HepG2 (cell line): ENCODE measurements around the gene KRTAP1-3. TPM values are rescaled to one million over a fixed set of nuclear protein-coding genes. Genes with fewer than 3 reads are reported as not detected.

ENCODE experiments used
- ATAC-seq: fragments of 200-7000 bp; cut with Tn5 transposase; 3 replicates; pipeline ENCODE4 v1.9.1; 2020; ENCODE audit warnings: mild to moderate bottlenecking, moderate library complexity
- BruUV-seq: library from RNA; stranded (reverse); fragments of 400-500 nt; replicated peaks from 2 replicates; lab custom pipeline; 2021; lab: Mats Ljungman, UMichigan
- CTCF ChIA-PET: fragments of 300-600 bp; formaldehyde crosslinking; extraction: SDS; loops from one replicate; lab custom pipeline; 2021; ENCODE audit warnings: low total read pairs, inconsistent platforms, low intra/inter-chr PET ratio; lab: Yijun Ruan, JAX
- POLR2A ChIA-PET: fragments of 350-600 bp; sonication (Branson Sonifier 250); formaldehyde crosslinking; loops from one replicate; lab custom pipeline; 2020; ENCODE audit warnings: antibody characterized with exemption, inconsistent platforms; lab: Yijun Ruan, JAX
- DNase-seq: peaks from one replicate; pipeline ENCODE4 v3.0.0-alpha.2; 2015; ENCODE audit warnings: low spot score
- FAIRE-seq: peaks from 3 replicates; lab custom pipeline; 2011; peaks lifted over from hg19 to GRCh38; lab: Jason Lieb, UNC
- H2AFZ ChIP-seq: one replicate; pipeline ENCODE4 v1.6.1; 2011; ENCODE audit warnings: low read length, inconsistent platforms
- H3K27ac ChIP-seq: fragments of 300-600 bp; 3 replicates; pipeline ENCODE4 v1.8.0; 2011; ENCODE audit warnings: mixed run types, mild to moderate bottlenecking, mixed read lengths, low read length, inconsistent platforms; ENCODE audit not compliant: insufficient read depth; ENCODE audit errors: extremely low read length
- H3K27me3 ChIP-seq, 2 experiments: fragments of 200-600 bp in 1 of 2; 2 replicates in 1 of 2; 3 replicates in 1 of 2; pipeline versions ENCODE4 v1.6.0 to v1.8.0; 2011; ENCODE audit warnings: low read length in 2 of 2, mild to moderate bottlenecking in 2 of 2, moderate library complexity in 2 of 2, inconsistent platforms in 1 of 2; ENCODE audit not compliant: insufficient read depth in 2 of 2, control insufficient read depth in 1 of 2
- H3K36me3 ChIP-seq, 2 experiments: fragments of 200-600 bp in 1 of 2; replicated peaks in 1 of 2; 2 replicates in 1 of 2; 3 replicates in 1 of 2; pipeline versions ENCODE4 v1.5.1 to v1.8.0; 2011; ENCODE audit warnings: low read length in 2 of 2, inconsistent platforms in 1 of 2; ENCODE audit not compliant: insufficient read depth in 2 of 2, control insufficient read depth in 1 of 2
- H3K4me1 ChIP-seq: 2 replicates; pipeline ENCODE4 v1.5.1; 2012; ENCODE audit warnings: low read length, inconsistent platforms; ENCODE audit not compliant: insufficient read depth
- H3K4me2 ChIP-seq: 2 replicates; pipeline ENCODE4 v1.6.0; 2011; ENCODE audit warnings: low read depth, low read length, inconsistent platforms
- H3K4me3 ChIP-seq, 3 experiments: fragments of 200-600 bp in 1 of 3; sonication (generic), shearing (Covaris generic) in 1 of 3; replicated peaks in 1 of 3; 2 replicates each; pipeline ENCODE4 v1.5.1; 2011 to 2016; ENCODE audit warnings: low read length in 3 of 3, inconsistent platforms in 2 of 3, low read depth in 2 of 3, mild to moderate bottlenecking in 2 of 3, control low read depth in 1 of 3, mixed read lengths in 1 of 3; ENCODE audit not compliant: insufficient read depth in 1 of 3
- H3K79me2 ChIP-seq: one replicate; pipeline ENCODE4 v1.6.1; 2011; ENCODE audit warnings: low read length, inconsistent platforms; ENCODE audit not compliant: insufficient read depth
- H3K9ac ChIP-seq: 2 replicates; pipeline ENCODE4 v1.6.0; 2011; ENCODE audit warnings: mild to moderate bottlenecking, low read depth, low read length, inconsistent platforms; ENCODE audit not compliant: insufficient read depth
- H3K9me3 ChIP-seq: 2 replicates; pipeline ENCODE4 v1.5.1; 2012; ENCODE audit warnings: mild to moderate bottlenecking, low read length
- H4K20me1 ChIP-seq: 2 replicates; pipeline ENCODE4 v1.6.0; 2011; ENCODE audit warnings: inconsistent platforms, mild to moderate bottlenecking, low read length, moderate library complexity; ENCODE audit not compliant: insufficient read depth
- ARID5B ChIP-seq: IDR thresholded peaks from 2 replicates; pipeline ENCODE4 v1.4.0; 2020; ENCODE audit warnings: mild to moderate bottlenecking, missing genetic modification reagents
- ATRX ChIP-seq: sonication (generic); formaldehyde crosslinking; IDR thresholded peaks from 2 replicates; pipeline ENCODE4 v1.4.0; 2020; ENCODE audit warnings: missing genetic modification reagents, borderline replicate concordance
- POGK ChIP-seq: sonication (generic); formaldehyde crosslinking; conservative IDR thresholded peaks from 2 replicates; pipeline ENCODE4 v1.8.0; 2022; ENCODE audit warnings: mild to moderate bottlenecking, moderate library complexity, missing genetic modification reagents
- REL ChIP-seq: sonication (generic); formaldehyde crosslinking; conservative IDR thresholded peaks from 2 replicates; pipeline ENCODE4 v1.8.0; 2022; ENCODE audit warnings: mild to moderate bottlenecking, missing genetic modification reagents, moderate library complexity
- ZBTB21 ChIP-seq: sonication (generic); formaldehyde crosslinking; IDR thresholded peaks from 2 replicates; pipeline ENCODE4 v1.4.0; 2020; ENCODE audit warnings: missing genetic modification reagents
- ZBTB40 ChIP-seq, 2 experiments: fragments of 450-650 bp in 1 of 2; sonication (generic) in 1 of 2; formaldehyde crosslinking in 1 of 2; IDR thresholded peaks; 2 replicates each; pipeline versions ENCODE4 v1.6.1 to v1.8.0; 2016 to 2022; ENCODE audit warnings: antibody characterized with exemption in 1 of 2, mild to moderate bottlenecking in 1 of 2, missing genetic modification reagents in 1 of 2
- ZNF605 ChIP-seq: sonication (generic); formaldehyde crosslinking; IDR thresholded peaks from 2 replicates; pipeline ENCODE4 v1.8.0; 2022; ENCODE audit warnings: mild to moderate bottlenecking, missing genetic modification reagents
- ZNF746 ChIP-seq: sonication (generic); formaldehyde crosslinking; IDR thresholded peaks from 2 replicates; pipeline ENCODE4 v1.8.0; 2022; ENCODE audit warnings: mild to moderate bottlenecking, missing genetic modification reagents
- ZNF768 ChIP-seq: sonication (generic); formaldehyde crosslinking; IDR thresholded peaks from 2 replicates; pipeline ENCODE4 v1.4.0; 2020; ENCODE audit warnings: missing genetic modification reagents
- WGBS: methylation state at CpG from one replicate; pipeline ENCODE4 v1.1.6; 2017; ENCODE audit warnings: low lambda C conversion rate; 5-methylcytosine and 5-hydroxymethylcytosine counted together
- in situ Hi-C: cut with HindIII; loops from 2 replicates; pipeline ENCODE4 v1.10.0; 2017; ENCODE audit warnings: low pct_unique_long_range_greater_than_20kb; ENCODE audit not compliant: extremely low pct_ligation_motif_present
- intact Hi-C: fragments of 100-400 bp; cut with micrococcal nuclease; formaldehyde crosslinking; loops from one replicate; pipeline ENCODE4 v1.10.0; 2022; ENCODE audit not compliant: unreplicated experiment
- polyA plus RNA-seq, 8 experiments: library from polyadenylated mRNA; depleted of rRNA in 3 of 8; stranded (reverse) in 7 of 8; unstranded in 1 of 8; fragments of >200 nt; fragmentation: Illumina TruSeq in 4 of 8; extraction: Trizol in 4 of 8; gene quantifications; 2 replicates each; pipeline versions ENCODE4 v1.2.1 to v1.2.3, GENCODE V29; 2011 to 2016; ENCODE audit warnings: low read depth in 4 of 8, missing spikeins in 1 of 8, mixed read lengths in 1 of 8; ENCODE audit not compliant: insufficient read depth in 1 of 8
- total RNA-seq, 5 experiments: library from RNA; depleted of rRNA; stranded (reverse); fragments of >200 nt; fragmentation: Illumina TruSeq; extraction: Trizol; gene quantifications; 2 replicates each; pipeline ENCODE4 v1.2.3, GENCODE V29; 2016; ENCODE audit warnings: low read depth in 1 of 5

The KRTAP1-3 gene
- total and polyA plus RNA-seq, 2 of the 13 experiments (the other 11 are each of a cell fraction or from before 2014, with no cell fraction given), result not detected

GRCh38 chr17:41029633-41030245 is 4.9 kb downstream of the KRTAP1-3 start, which contains the start of gene KRTAP1-4:
KRTAP1-4 (minus strand) TSS chr17:41030195; CDS start chr17:41030078, 117 bp downstream.
- POLR2A ChIA-PET, result no interaction called here
- Histone ChIP-seq H3K27ac (no peak within 1 kb of the TSS), H2AFZ (no peak within 1 kb of the TSS), H3K9ac (no peak within 1 kb of the TSS), H3K4me2 (no peak within 1 kb of the TSS), H3K4me3 (no peak within 1 kb of the TSS), H4K20me1 (no peaks in the 10 kb centered on the region), H3K36me3 (no peaks in the 10 kb centered on the region), H3K9me3 (no peaks in the 10 kb centered on the region), H3K27me3 (no peaks in the 10 kb centered on the region; a peak in 1 of 5 replicates), H3K4me1 (no peaks in the 10 kb centered on the region), H3K79me2 (no peaks in the 10 kb centered on the region)
- ATAC-seq (no peak), DNase-seq (no peak), FAIRE-seq (no peak)
- intact Hi-C loops (no loop called here), in situ Hi-C loops (no loop called here)
- 70% methylated on average over 6 of the region's 12 CpGs for WGBS
- BruUV-seq, result no TSS peak
- CTCF ChIA-PET, result no interaction called here
- no peak for TF ChIP-seq POGK (CRISPR knock-in tag)
- no peak for TF ChIP-seq ZBTB40 (IDR thresholded peaks at IDR 0.05)
- no peak for TF ChIP-seq ZBTB40 (CRISPR knock-in tag; IDR thresholded peaks at IDR 0.05)
- no peak for TF ChIP-seq ATRX (CRISPR knock-in tag)
- TF ChIP-seq ZBTB21 (CRISPR knock-in tag), result no peak
- no peak for TF ChIP-seq ZNF768 (CRISPR knock-in tag)
- no peak for TF ChIP-seq ARID5B (CRISPR knock-in tag)
- TF ChIP-seq REL, result no peak
- TF ChIP-seq ZNF746 (CRISPR knock-in tag), result no peak
- no peak for TF ChIP-seq ZNF605 (CRISPR knock-in tag)
